NAMALWA (cell line): Measurements from ENCODE around the gene ZFP36L2.

Experiments
- DNase-seq: peaks from one replicate; pipeline ENCODE4 v3.0.0-alpha.2; 2015; ENCODE audit warnings: low spot score

The ZFP36L2 gene

DNA sequence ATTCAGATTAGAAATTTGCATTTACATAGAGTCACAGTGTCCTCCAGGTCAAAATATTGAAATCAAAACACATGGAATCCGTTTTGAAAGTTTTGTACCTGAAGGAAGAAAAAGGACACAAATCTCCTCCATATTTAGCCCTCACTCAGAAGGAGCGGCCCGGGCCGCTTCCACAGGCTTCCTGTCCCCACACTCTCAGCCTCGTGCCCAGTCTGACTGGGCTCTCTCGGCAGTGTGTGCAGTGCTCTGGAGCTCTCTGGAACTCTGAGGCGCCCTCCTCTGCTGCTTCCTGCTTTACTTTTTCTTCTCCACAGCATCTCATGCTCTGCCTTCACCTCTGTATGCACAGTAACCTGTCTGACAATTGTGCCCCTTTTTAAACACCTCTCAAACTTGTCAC lies 22.2 kb upstream of the ZFP36L2 start:
- no peak for DNase-seq

DNA sequence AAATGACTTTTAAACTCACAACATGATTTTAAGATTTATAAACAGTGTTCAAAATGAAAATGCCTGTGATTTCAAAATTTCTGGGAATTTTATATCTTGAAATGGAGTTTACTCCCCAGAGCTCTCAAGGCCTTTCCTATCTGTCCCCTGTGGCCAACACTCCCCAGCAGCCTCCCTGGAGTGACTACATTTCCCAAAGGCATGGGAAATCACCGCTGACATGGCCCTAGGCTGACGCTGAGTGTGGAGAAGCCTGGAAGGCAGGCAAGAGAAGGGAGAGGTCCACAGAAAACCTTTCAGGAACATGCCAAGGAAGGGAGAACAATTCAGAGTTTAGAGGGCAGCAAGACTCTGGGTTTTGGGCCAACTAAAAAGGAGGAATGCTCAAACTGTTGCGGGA lies 20.2 kb upstream of the ZFP36L2 start:
- no peak for DNase-seq

DNA sequence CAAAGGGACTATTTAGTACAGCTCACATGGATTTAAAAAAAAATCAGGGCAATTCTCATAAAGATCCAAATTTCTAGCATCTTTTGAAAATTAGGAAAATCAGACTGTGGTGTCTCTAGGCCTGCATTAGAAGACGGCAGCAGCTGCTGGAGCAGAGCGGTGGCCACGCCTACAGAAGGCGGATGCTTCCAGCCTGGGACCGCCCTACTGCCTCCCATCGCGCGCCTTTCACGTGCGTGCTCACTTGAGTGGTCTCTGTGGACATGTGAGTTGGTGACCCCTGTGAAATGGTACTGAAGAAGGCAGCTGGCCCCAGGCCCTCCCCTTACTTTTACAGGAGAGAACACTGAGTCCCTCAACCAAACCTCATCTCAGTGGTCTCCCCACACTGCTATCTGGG lies 15.2 kb upstream of the ZFP36L2 start:
- no peak for DNase-seq

DNA sequence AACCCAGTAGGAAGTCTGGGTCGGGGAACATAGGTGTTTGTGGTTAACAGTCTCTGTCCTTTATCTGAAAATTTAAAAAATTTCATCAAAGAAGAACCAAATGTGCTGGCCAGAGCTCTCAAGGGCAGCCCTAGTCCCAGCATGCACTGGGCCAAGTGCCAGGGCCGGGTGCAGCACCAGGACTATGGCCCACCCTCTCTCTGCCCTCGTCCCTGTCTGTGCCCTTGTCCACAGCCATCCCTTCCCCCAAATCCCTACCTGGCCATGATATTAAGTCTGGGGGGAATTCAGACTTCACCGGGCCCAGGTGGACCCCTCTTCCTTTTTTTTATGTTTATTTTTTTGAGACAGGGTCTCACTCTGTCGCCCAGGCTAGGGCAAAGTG lies 14.4 kb upstream of the ZFP36L2 start:
- DNase-seq: no peak

DNA sequence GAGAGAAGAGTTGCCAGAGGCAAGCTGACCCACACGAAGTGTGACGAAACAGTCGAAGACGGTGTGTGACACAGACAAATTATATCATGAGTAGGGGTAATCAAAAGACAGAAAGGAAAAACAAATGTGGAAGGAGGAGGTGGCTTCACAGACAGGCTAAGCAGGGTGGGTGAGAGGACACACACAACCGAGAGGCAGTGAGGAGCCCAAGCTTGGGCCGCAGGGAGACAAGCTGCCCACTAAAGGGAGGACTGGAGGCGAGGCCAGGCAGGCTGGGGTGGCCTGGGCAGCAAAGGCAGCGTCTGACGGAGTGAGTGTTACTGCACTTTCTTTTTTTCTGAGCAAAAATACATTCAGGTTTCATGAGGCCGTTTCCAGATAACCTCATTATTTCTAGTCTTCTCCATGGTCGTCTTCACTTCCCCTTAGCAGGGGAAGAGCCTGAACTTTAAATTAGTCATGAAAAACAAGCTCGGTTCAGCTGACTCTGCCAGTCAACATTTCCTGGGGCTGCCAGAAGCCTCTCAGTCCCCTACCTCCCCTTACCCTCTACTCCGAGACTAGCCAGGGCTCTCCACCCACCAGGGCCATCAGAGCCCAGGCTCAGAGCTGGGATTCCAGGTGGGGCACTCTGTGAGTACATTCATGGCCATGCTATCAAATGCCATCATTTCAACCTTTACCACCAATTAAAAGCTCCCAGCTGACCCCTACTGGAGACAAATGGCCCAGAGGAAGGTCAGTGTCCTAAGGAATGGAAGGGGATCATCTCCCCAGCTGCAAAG lies 13.8 kb upstream of the ZFP36L2 start:
- no peak for DNase-seq

DNA sequence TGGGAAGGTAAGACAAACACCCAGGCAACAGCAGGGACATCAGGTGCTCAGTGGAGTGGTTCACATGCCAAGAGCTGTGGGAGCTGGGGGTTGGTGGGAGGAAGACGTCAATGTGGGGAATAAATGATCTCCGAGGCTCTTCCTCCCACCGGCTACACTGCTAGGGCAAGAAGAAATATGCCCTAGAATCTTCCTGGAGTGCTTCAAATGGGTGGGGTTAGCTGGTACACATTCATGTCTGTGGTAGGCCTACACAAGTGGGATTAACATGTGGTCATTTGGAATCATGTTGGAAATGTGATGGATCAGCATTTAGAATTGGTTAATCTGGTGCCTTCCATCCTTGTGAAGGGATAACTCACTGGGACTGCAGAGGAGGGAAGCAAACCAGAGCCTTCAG lies 12.4 kb upstream of the ZFP36L2 start:
- DNase-seq: no peak

DNA sequence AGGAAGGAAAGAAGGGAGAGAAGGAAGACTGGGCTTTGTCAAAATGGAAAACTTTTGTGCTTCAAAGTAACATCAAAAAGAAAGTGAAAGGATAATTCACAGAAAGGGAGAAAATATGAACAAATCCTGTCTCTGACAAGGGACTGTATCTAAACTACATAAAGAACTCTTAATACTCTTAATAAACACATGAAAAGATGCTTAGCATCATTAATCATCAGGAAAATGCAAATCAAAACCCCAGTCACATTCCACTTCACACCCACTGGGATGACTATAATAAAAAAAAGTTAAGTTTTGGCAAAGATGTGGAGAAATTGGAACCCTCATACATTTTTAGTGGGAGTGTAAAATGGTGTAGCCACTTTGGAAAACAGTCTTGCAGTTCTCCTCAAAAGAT lies 11.8 kb upstream of the ZFP36L2 start:
- DNase-seq: no peak

DNA sequence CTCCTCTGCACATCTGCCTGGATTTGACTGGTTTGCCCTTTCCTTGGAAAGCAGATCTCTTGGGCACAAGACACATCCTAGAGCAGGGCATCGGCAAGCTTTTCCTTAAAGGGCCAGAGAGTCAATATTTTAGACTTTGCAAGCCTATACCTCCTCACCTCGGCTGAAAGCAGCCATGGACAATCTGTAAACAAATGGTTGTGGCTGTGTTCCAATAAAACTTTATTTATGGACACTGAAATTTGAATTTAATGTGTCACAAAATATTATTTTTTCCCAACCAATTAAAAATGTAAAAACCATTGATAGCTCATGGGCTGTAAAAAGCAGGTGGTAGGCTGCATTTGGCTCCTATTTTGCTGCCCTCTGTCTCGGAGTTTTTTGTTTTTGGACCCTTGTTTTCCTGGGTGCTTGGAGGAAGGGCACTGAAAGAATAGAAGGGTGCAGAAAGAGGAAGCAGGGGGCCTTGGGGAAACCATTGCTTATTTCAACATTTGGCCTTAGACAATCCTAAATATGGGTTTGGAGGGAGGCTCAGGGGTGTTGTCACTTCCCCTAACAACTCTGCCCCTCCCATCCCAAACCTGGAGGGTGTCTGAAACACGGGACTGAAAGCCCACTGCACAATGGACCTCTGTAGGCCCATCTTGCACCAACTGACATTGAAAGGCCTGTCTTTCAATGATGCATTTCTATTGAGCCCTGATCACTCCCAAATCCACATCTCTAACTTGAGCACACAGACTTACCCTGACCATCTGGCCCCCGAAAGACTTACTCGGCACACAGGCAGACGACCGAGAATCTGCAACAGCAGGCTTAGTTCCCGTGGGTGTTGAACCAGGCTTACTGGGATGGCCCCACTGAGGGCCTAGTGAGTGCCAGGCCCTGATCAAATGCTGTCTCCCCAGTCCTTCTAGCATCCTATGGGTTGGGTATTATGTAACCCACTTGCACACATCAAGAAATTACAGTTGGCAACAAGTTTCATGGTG lies 7.1 kb upstream of the ZFP36L2 start:
- DNase-seq: no peak

DNA sequence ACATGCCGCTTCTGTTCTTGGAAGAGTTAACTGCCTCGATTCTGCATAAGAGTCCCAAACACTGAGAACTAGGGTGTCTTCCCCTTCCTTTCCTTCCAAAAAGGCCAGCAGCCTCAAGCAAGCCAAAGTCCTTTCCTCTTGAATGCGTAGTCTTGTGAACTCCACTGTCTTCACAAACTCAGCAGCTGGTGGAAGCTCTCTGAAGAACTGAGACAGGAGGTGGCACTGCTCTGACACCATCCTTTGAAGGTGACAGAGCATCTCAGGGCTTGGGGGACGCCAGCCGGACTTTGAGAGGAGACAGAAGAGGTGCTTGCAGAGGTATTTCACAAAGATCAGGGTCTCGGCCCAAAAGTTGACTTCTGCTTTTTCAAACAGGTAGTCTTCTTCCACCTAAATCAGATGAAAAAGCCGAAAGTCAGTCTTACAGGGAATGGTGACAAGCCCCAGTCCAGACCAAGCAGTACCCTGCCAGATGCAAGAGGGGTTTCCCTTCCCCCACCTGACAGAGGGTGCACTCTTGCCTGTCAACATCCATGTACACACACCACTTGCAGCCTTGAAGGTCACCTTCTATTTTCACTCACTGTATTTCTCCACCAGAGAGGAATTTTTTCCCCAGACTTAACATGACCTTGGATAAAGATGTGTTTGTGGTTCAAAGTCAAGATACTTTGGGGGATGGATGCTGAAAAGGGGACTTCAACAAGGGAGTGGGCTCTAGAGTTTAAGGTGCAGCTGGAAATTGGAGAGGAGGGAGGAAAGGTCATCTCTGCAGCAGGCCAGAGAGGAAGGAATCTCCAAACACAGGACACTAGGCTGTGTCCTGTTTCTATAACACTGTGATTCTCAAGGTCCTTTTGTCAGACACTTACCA lies 4.8 kb upstream of the ZFP36L2 start:
- no peak for DNase-seq

DNA sequence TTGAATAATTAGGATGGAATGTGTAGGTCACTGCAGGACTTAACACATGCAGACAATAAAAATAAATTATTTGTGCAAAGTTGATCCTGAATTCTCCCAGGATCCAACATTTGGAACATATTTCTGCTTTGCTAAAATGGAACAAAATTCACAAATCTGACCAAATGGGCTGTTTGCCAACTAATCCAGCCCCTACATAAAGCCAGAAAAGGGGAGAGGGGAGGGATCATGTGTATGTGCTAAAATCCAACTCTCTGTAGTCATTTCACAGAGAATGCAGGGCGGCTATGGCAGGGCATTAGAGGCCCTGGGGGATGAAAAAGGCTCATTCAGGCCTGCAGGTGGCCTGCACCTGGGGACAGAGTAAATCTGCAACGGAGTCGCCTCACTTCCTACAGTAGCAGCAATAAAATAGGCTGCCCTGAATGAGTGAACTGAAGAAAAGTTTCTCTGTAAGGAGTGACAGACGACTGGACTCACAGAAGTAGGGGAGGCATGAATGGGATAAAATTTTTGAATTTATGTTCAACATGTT lies 4.0 kb upstream of the ZFP36L2 start:
- DNase-seq: peak; percentile 59

DNA sequence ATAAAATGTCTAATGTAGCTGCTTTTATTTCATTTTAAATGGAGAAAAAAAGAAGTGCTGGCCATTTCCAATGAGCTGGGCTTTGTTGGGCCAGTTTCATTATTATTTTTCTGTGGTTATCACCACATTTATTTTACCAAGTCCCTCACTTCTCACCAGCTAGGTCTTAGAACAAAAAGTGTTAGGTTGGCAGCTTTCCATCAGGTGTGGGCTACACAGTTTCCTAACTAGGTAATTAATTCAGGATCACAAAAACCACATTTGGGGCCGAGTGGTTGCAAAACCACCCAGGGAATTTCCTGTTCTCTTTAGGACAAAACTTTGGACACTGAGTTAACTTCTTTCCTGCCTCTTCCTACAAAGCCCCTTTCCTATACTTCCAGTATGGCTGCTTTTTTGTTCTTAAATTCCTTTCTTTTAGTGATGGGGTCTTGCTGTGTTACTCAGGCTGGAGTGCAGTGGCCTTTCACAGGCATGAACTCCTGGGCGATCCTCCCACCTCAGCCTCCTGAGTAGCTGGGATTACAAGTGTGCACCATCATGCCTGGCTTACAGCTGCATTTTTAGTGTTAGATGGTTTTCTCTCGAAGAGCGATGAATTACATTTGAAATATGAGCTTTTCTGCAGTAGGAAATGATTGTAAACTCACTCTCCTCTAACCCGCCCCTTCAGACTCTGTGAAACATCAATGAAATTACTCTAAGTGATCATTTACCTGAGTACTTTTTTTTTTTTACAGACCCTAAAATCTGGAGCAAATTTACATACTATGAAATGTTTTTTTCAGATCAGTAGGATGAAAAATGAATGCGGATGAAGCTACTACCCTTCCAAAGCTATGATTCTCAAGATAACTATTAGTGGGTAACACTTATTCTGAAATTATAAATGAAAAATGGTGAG lies 2.6 kb upstream of the ZFP36L2 start:
- DNase-seq: no peak

DNA sequence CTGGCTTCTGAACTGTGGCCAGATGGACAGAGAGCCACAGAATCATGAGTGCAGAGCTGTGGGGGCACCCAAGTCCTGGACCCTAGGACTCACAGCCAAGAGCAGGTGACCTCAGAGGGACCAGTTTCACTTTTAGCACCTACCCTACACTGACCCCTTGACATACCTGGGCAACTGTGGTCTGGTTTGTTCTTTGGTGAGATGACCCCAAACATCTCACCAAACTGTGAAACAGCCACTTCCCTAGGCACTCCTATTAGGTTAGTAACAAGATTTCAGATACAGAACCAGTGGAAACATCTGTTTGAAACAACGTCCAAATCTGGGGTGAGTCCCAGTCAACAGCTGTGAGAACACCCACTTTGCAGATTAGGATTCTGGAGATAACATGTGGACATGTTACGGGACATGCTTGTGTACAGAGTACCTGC lies 1.9 kb upstream of the ZFP36L2 start:
- peak; percentile 28 for DNase-seq

DNA sequence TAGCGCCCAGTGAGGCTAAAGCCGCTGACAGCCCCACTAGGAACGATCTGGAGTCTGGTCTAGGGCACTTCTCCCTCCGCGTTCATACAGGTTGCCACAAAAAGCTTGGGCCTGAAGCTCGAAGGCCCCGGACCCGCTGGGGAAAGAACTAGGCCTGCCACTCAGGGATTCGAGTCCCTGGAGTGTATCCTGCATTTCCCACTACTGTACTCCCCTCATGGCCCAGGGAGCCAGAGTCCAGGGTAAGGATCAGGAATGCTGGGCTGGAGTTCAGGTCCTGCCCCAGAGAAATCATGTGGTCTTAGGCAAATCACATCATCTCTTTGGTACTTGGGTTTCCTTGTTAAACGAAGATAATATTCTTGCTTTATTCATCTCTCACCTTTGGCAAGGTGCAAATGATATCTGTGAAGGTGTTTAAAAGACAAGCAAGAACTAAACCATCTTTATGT lies 1.4 kb upstream of the ZFP36L2 start:
- DNase-seq: no peak

DNA sequence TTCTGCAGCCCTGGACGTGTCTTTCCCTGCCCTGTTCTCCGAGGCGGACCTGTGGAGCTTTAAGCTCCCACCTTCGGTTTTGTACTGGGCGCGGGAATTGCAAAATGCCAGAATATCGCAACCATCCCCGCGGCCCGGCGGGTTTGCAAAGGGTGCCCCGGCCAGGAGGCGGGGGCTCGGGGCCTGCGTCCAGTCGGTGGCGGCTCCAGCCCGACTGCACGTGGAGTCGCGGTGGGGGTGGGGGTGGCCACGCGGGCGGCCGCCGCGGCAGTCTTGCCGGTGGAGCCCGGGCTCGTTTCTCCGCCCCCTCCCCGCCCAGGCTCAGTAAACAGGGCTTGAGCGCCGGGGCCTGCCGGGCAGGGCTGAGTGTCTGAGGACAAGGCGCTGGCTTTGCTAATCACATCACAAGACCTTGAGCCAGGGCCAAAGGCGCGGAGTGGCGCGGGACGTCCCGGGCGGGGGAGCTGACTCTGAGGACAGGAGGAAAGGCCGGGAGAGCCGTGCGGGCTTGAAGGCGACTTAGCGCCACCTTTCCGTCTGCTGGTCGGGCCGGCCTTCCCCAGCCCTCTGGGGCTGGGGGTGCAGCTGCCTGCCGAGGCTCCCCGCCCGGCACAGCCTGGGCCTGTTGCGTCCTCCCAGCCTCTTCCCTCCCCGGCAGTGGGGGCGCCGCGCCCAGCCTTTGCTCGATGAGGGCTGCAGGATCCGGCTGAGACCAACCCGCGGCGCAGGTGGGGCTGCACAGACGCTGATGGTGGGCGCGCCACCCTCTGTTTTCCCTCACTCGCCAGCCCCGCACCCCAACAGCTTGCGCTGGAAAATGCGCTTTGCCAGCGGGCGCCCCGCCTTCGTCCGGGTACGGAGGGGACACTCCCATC lies 786 bp upstream of the ZFP36L2 start:
- peak; percentile 75 for DNase-seq

DNA sequence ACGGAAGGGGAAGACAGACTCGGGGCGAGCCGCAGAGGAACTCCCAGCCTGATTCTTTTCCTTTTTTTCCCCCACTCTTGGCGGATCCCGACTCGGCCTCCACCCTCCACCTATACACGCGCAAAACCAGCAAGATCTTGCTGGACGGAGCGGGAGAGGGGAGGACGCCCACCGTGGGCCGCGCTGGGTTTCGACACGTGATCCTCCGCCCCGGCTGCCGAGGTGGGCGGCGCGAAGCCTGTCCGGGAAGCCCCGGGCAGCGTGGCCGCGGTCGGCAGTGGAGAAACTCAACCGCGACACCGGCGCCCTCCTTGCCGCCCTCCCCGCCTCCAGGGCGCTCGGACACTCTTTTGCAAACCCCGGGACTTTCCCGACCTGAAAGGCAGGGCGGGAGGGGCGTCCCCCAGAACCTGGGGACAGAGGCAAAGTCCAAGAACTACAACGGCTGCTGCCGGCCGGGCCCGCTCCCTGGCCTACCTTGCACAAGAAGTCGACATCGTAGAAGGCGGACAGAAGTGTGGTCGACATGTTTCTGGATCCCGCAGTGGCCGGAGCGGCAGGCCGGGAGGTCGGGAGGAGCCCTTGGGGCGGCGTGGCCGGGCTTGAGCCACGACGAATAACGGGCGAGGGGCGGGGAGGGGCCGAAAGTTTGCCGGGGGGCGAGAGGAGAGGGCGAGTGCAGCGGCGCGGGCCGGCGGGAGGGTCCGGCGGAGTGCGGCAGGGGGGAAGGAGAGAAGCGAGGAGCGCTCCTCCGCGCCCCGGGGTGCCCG lies 433 bp downstream of the ZFP36L2 start:
- peak; percentile 66 for DNase-seq

DNA sequence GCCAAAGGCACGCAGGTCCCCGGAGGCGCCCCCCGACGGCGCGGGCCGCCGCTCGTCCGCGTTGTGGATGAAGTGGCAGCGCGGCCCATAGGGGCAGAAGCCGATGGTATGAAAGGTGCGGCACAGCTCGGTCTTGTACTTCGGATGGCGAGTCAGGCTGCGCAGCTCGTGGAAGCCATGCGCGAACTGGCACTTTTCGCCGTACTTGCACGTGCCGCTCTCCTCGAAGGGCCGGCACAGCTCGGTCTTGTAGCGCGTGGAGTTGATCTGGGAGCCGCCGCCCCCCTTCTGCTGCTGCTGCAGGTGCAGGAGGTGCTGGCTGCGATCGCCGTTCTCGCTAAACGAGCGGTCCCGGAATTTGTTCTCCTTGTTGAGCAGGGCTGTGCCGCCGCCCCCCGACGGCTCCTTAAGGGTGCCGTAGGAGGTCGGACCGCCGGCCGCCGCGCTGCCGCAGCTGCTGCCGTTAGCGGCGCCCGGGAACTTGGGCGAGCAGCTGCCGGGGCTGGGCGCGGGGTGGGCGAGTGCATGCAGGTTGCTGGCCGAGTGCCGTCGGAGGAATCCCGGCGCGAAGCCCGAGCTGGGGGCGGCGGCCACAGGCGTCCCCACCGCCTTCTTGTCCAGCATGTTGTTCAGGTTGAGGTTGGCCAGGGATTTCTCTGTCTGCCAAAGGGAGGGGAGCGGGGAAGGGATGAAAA lies 1.2 kb downstream of the ZFP36L2 start:
- DNase-seq: peak; percentile 79

DNA sequence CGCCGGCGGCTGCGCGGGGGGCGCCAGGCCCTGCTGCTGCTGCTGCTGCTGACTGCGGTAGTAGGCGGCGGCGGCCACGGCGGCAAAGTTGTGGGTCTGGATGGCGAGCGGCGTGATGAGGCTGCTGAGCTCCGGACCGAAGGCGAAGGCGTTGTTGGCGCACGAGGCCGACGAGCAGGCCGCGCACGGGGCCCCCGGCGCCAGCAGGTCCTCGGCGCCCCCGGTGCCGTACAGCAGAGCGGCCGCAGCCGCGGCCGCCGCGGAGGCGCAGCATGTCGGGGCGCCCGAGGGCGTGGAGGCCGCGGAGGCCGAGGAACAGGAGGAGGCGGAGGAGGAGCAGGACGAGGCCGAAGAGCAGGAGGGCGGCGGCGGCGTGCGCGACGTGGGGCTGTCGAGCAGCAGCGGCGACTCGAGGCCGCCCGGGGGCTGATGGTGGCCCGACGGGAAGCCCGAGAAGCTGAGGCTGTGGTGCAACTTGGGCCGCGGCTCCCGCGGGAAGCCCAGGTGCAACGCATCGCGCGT lies 1.8 kb downstream of the ZFP36L2 start:
- peak; percentile 56 for DNase-seq

DNA sequence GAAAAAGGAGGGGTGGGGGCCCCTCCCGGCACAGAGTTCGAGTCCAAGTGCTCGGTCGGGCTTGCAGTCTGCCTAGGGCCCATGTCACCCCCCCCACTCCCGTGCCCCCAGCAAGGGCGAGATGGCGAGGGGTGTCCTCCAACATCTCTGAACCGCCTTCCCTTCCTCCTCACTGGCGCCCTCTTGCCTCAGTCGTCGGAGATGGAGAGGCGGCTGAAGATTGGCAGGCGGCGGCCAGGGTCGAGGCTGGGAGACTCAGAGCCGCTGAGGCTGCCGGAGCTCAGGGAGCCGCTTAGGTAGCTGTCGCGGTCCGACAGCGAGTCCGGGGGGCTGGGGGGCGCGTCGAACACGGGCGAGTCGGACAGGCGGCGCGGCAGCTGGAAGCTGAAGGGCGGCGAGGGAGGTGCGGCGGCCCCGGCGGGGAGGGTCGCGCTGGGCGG lies 2.3 kb downstream of the ZFP36L2 start:
- peak; percentile 91 for DNase-seq
